ENCODE results near the gene GPR183. TPM values are rescaled to one million over a fixed set of nuclear protein-coding genes. Genes with fewer than 3 reads are reported as not detected.

Gene GPR183
- total and polyA plus RNA-seq, 2 of the 8 experiments (the other 6 are each of a cell fraction or from before 2014, with no cell fraction given): not detected

- no peaks in the 10 kb centered on the region; the same call in 1 of the 2 replicates for H3K79me1 ChIP-seq (ENCODE audit: low read depth, low read length)
- H2BK15ac ChIP-seq (ENCODE audit: low read length): no peak overlapping the region
- no peak overlapping the region for H3K27ac ChIP-seq (ENCODE audit: low read depth, low read length)
- H3K23me2 ChIP-seq (ENCODE audit: low read depth, low read length): no peaks in the 10 kb centered on the region
- H4K8ac ChIP-seq (ENCODE audit: extremely low read depth, insufficient read depth, low read length): no peak overlapping the region
- H3K27me3 ChIP-seq (replicated peaks in 1 of 4; ENCODE audit: control insufficient read depth in 3 of 4, extremely low read depth in 1 of 4, insufficient read depth in 3 of 4, low read length in 3 of 4): no peaks in the 10 kb centered on the region
- H4K20me1 ChIP-seq (replicated peaks in 1 of 2; ENCODE audit: control insufficient read depth in 1 of 2, insufficient read depth in 2 of 2, low read length in 2 of 2): peaks cover 0 to 1% of the 10 kb centered on the region in 2 experiments
- no peaks in the 10 kb centered on the region for H3K4me1 ChIP-seq (replicated peaks in 1 of 4; ENCODE audit: control insufficient read depth in 3 of 4, insufficient read depth in 4 of 4, low read length in 3 of 4)
- H3K4me3 ChIP-seq (ENCODE audit: extremely low read depth in 1 of 4, insufficient read depth in 2 of 4, low read depth in 3 of 4, low read length in 4 of 4): no peak overlapping the region
- H3K9me3 ChIP-seq (ENCODE audit: insufficient read depth in 2 of 2, low read depth in 1 of 2, low read length in 1 of 2): no peaks in the 10 kb centered on the region
- H3K4me2 ChIP-seq (ENCODE audit: insufficient read depth in 1 of 2, low read depth in 2 of 2, low read length in 2 of 2): no peak overlapping the region
- no peak overlapping the region for H4K5ac ChIP-seq (ENCODE audit: insufficient read length, low read depth, low read length)
- H3K56ac ChIP-seq (replicated peaks; ENCODE audit: insufficient read length, low read depth, low read length): no peak overlapping the region
- peaks cover 0 to 3% (median 1%) of the 10 kb centered on the region in 4 experiments; a peak in 4 of 8 replicates for H3K36me3 ChIP-seq (ENCODE audit: control insufficient read depth in 2 of 4, insufficient read depth in 4 of 4, low read length in 3 of 4)
- no peaks in the 10 kb centered on the region for H3K79me2 ChIP-seq (ENCODE audit: control insufficient read depth in 1 of 2, insufficient read depth in 2 of 2, low read length in 2 of 2)
- no peak for TF ChIP-seq SP2 (IDR thresholded peaks at IDR 0.05; ENCODE audit: low read length)
- no peak for TF ChIP-seq CEBPB (IDR thresholded peaks at IDR 0.05; ENCODE audit: low read depth, low read length)
- no peak for TF ChIP-seq BCL11A (IDR thresholded peaks at IDR 0.05; ENCODE audit: low read depth in 2 of 2, low read length in 2 of 2)
- no peak for TF ChIP-seq ZNF274 (IDR thresholded peaks at IDR 0.05; ENCODE audit: borderline replicate concordance, extremely low read depth, low read length)
- no peak for TF ChIP-seq TBP (IDR thresholded peaks at IDR 0.05; ENCODE audit: low read depth, low read length)
- TF ChIP-seq ATF2 (IDR thresholded peaks at IDR 0.05; ENCODE audit: low read length): no peak
- TF ChIP-seq KDM4A (IDR thresholded peaks at IDR 0.05; ENCODE audit: low read depth, low read length, severe bottlenecking): no peak
- no peak for TF ChIP-seq MAX (IDR thresholded peaks at IDR 0.05)
- TF ChIP-seq RFX5 (IDR thresholded peaks at IDR 0.05; ENCODE audit: borderline replicate concordance, low read depth, low read length): no peak
- no peak for TF ChIP-seq RXRA (IDR thresholded peaks at IDR 0.05; ENCODE audit: insufficient read depth, low read depth, low read length)
- no peak overlapping the region for H3K4ac ChIP-seq (replicated peaks; ENCODE audit: insufficient read length, low read depth, low read length)
- H2BK12ac ChIP-seq (ENCODE audit: low read depth, low read length): no peak overlapping the region
- H3K9ac ChIP-seq (replicated peaks in 1 of 4; ENCODE audit: extremely low read depth in 1 of 4, low read depth in 3 of 4, low read length in 3 of 4): no peak overlapping the region
- WGBS, 2 experiments (ENCODE audit: extremely low coverage in 1 of 2, insufficient coverage in 1 of 2, insufficient read length in 1 of 2, insufficient replicate concordance in 2 of 2, low coverage in 1 of 2, low lambda C conversion rate in 2 of 2, missing lambda C conversion rate in 1 of 2): 83% methylated on average over 2 of the region's 2 CpGs; no CpG with 5 or more reads in 1 of the 2 experiments
- no peak overlapping the region for H4K91ac ChIP-seq (replicated peaks; ENCODE audit: insufficient read length, low read length)
- ChIA-PET CTCF (ENCODE audit: partially characterized antibody) (interaction anchor here (0.7 kb wide), 1 partner anchor 152 kb away, joined by 3 read pairs; no protein-coding TSS in a partner anchor), POLR2A (ENCODE audit: partially characterized antibody) (interaction anchor here (1.4 kb wide), 1 partner anchor 128 kb away, joined by 3 read pairs; no protein-coding TSS in a partner anchor)
- H2BK120ac ChIP-seq (replicated peaks; ENCODE audit: low read depth, low read length): no peak overlapping the region
- no peak overlapping the region for H2BK20ac ChIP-seq (ENCODE audit: low read length)
- H3K18ac ChIP-seq (ENCODE audit: extremely low read depth, low read length): no peak overlapping the region
- no peak for DNase-seq (ENCODE audit: low read depth in 1 of 2, low spot score in 2 of 2)
- H2AK5ac ChIP-seq (ENCODE audit: low read depth, low read length): no peak overlapping the region
- no peak for FAIRE-seq
- H2AFZ ChIP-seq (ENCODE audit: low read length): no peak overlapping the region
- no peak overlapping the region for H3K23ac ChIP-seq (ENCODE audit: insufficient read length)
- H2BK5ac ChIP-seq (ENCODE audit: low read depth, low read length): no peak overlapping the region
- H3K14ac ChIP-seq (ENCODE audit: insufficient read length): no peak overlapping the region
These were observed 20.6 kb upstream of the GPR183 start for GRCh38 chr13:99327761-99328160.
